ENCODE measurements around the gene SPTAN1.

SPTAN1 gene

DNA sequence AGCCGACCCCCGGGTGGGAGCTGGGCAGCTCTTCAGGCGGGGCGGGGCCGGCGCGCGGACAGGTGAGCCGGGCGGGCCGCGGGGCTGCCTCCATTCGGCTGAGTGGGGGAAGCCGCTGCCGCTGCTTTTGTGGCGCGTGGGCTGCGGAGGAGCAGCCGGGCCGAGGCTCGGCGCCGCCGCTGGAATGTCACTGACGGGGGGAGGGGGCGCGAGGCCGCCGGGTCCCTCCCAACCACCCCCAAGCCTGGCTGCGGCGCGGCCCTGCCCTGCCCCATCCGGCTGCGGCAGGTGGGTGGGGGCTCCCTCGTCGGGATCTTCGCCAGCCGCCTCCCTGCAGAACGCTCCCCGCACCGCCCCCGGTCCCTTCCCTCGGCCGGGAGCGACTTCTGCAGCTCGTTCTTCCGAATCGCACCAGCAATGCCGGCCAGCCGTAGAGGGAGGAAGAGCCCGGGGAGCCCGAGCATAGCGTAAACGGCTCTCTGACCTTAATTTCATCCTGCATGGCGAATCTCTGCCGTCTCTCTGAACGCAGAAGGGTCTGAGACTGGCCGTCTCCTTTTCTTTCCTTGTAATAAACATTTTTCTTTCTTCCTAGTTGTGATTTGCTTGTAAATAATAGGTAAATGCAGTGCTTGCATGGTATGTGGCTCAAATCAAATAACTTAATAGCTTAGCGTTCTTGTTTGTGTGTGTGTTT is 505 bp downstream of the SPTAN1 start (continued):
- TF ChIP-seq BACH2 (CRISPR knock-in tag; IDR thresholded peaks at IDR 0.05; ENCODE audit: borderline replicate concordance) (no peak), CSDC2 (CRISPR knock-in tag; IDR thresholded peaks at IDR 0.05) (no peak), ARNTL (CRISPR knock-in tag; IDR thresholded peaks at IDR 0.05; ENCODE audit: borderline replicate concordance, low read depth) (no peak), ZNF8 (CRISPR knock-in tag; IDR thresholded peaks at IDR 0.05) (no peak), ISL1 (CRISPR knock-in tag; IDR thresholded peaks at IDR 0.05) (no peak), SNAI2 (CRISPR knock-in tag; IDR thresholded peaks at IDR 0.05) (no peak), ZFP3 (CRISPR knock-in tag; IDR thresholded peaks at IDR 0.05) (no peak; the same call in 1 of the 2 replicates), TOX (CRISPR knock-in tag; IDR thresholded peaks at IDR 0.05; ENCODE audit: borderline replicate concordance) (no peak)
- TF ChIP-seq, protein P1, sequence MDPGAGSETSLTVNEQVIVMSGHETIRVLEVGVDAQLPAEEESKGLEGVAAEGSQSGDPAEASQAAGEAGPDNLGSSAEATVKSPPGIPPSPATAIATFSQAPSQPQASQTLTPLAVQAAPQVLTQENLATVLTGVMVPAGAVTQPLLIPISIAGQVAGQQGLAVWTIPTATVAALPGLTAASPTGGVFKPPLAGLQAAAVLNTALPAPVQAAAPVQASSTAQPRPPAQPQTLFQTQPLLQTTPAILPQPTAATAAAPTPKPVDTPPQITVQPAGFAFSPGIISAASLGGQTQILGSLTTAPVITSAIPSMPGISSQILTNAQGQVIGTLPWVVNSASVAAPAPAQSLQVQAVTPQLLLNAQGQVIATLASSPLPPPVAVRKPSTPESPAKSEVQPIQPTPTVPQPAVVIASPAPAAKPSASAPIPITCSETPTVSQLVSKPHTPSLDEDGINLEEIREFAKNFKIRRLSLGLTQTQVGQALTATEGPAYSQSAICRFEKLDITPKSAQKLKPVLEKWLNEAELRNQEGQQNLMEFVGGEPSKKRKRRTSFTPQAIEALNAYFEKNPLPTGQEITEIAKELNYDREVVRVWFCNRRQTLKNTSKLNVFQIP (CRISPR knock-in tag; IDR thresholded peaks at IDR 0.05; ENCODE audit: borderline replicate concordance, low read depth) = no peak

GRCh38 chr9:128553728-128554127 is 1.3 kb downstream of the SPTAN1 start:
- TF ChIP-seq RARB (CRISPR knock-in tag; IDR thresholded peaks at IDR 0.05) (no peak), ZFP30 (CRISPR knock-in tag; IDR thresholded peaks at IDR 0.05) (no peak), ESRRG (CRISPR knock-in tag; IDR thresholded peaks at IDR 0.05) (no peak), ISL1 (CRISPR knock-in tag; IDR thresholded peaks at IDR 0.05) (no peak), BACH2 (CRISPR knock-in tag; IDR thresholded peaks at IDR 0.05; ENCODE audit: borderline replicate concordance) (no peak), ZNF70 (CRISPR knock-in tag; IDR thresholded peaks at IDR 0.05) (no peak), CSRNP3 (CRISPR knock-in tag; IDR thresholded peaks at IDR 0.05) (no peak), GLIS3 (CRISPR knock-in tag; IDR thresholded peaks at IDR 0.05) (no peak), OSR1 (CRISPR knock-in tag; IDR thresholded peaks at IDR 0.05) (no peak), ARNTL (CRISPR knock-in tag; IDR thresholded peaks at IDR 0.05; ENCODE audit: borderline replicate concordance, low read depth) (no peak), ZNF8 (CRISPR knock-in tag; IDR thresholded peaks at IDR 0.05) (no peak), CSDC2 (CRISPR knock-in tag; IDR thresholded peaks at IDR 0.05) (no peak), ZC3H10 (CRISPR knock-in tag; IDR thresholded peaks at IDR 0.05) (no peak), ZFP3 (CRISPR knock-in tag; IDR thresholded peaks at IDR 0.05) (no peak), ZNF565 (CRISPR knock-in tag; conservative IDR thresholded peaks at IDR 0.05; ENCODE audit: low read depth) (no peak), TOX (CRISPR knock-in tag; IDR thresholded peaks at IDR 0.05; ENCODE audit: borderline replicate concordance) (no peak)
- TF ChIP-seq, protein P2, sequence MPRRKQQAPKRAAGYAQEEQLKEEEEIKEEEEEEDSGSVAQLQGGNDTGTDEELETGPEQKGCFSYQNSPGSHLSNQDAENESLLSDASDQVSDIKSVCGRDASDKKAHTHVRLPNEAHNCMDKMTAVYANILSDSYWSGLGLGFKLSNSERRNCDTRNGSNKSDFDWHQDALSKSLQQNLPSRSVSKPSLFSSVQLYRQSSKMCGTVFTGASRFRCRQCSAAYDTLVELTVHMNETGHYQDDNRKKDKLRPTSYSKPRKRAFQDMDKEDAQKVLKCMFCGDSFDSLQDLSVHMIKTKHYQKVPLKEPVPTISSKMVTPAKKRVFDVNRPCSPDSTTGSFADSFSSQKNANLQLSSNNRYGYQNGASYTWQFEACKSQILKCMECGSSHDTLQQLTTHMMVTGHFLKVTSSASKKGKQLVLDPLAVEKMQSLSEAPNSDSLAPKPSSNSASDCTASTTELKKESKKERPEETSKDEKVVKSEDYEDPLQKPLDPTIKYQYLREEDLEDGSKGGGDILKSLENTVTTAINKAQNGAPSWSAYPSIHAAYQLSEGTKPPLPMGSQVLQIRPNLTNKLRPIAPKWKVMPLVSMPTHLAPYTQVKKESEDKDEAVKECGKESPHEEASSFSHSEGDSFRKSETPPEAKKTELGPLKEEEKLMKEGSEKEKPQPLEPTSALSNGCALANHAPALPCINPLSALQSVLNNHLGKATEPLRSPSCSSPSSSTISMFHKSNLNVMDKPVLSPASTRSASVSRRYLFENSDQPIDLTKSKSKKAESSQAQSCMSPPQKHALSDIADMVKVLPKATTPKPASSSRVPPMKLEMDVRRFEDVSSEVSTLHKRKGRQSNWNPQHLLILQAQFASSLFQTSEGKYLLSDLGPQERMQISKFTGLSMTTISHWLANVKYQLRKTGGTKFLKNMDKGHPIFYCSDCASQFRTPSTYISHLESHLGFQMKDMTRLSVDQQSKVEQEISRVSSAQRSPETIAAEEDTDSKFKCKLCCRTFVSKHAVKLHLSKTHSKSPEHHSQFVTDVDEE (CRISPR knock-in tag; IDR thresholded peaks at IDR 0.05) = no peak
- TF ChIP-seq, protein P1 (CRISPR knock-in tag; IDR thresholded peaks at IDR 0.05; ENCODE audit: borderline replicate concordance, low read depth) = no peak
- TF ChIP-seq, protein P3, sequence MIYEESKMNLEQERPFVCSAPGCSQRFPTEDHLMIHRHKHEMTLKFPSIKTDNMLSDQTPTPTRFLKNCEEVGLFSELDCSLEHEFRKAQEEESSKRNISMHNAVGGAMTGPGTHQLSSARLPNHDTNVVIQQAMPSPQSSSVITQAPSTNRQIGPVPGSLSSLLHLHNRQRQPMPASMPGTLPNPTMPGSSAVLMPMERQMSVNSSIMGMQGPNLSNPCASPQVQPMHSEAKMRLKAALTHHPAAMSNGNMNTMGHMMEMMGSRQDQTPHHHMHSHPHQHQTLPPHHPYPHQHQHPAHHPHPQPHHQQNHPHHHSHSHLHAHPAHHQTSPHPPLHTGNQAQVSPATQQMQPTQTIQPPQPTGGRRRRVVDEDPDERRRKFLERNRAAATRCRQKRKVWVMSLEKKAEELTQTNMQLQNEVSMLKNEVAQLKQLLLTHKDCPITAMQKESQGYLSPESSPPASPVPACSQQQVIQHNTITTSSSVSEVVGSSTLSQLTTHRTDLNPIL (CRISPR knock-in tag; IDR thresholded peaks at IDR 0.05; ENCODE audit: low read depth) = no peak
- peak; percentile 10 for ATAC-seq

Data from SK-N-SH treated with all-trans-retinoic acid at 6 μM for 48 hours (cell line).